Endothelial cell of hepatic sinusoid (primary cell): Measurements from ENCODE around the gene GET3.

Experiments used
- in situ Hi-C: cut with HindIII; loops from 2 replicates; pipeline ENCODE4 v1.10.0; 2017; ENCODE audit warnings: low sequenced_read_pairs

The GET3 gene

GRCh38 chr19:12749938-12750521, 12.7 kb downstream of the GET3 start:
- in situ Hi-C loops = loop anchor here (5.0 kb wide), 1 partner anchor 48 kb away; no protein-coding TSS in a partner anchor

DNA sequence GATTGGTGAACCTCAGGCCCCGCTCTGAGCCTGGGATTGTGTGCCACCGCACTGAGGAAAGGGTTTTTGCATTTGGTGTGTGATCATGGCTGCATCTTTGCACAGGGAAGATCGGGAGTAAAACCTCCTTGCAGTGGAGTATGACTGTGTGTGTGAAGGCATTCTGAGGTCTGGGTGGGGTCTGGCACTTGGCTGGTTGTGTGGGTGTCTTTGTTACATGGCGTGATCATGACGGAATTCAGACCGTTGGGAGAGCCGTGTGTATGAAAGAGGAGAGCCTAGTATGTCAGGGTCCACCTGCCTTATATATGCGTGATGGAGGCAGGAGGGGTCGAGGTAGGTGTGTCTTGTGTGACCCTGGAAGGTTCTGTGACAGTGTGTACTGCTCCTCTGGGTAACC, 13.6 kb downstream of the GET3 start:
- in situ Hi-C loops = loop anchor here (5.0 kb wide), 1 partner anchor 49 kb away; no protein-coding TSS in a partner anchor

GRCh38 chr19:12751635-12752034, 14.3 kb downstream of the GET3 start, which contains the start of gene BEST2:
BEST2 (plus strand) TSS chr19:12751791; CDS start chr19:12752593, 802 bp downstream.
- in situ Hi-C loops = loop anchor here (5.0 kb wide), 1 partner anchor 49 kb away; no protein-coding TSS in a partner anchor

GRCh38 chr19:12752056-12752781, 14.9 kb downstream of the GET3 start:
- in situ Hi-C loops = loop anchor here (5.0 kb wide), 1 partner anchor 50 kb away; no protein-coding TSS in a partner anchor

DNA sequence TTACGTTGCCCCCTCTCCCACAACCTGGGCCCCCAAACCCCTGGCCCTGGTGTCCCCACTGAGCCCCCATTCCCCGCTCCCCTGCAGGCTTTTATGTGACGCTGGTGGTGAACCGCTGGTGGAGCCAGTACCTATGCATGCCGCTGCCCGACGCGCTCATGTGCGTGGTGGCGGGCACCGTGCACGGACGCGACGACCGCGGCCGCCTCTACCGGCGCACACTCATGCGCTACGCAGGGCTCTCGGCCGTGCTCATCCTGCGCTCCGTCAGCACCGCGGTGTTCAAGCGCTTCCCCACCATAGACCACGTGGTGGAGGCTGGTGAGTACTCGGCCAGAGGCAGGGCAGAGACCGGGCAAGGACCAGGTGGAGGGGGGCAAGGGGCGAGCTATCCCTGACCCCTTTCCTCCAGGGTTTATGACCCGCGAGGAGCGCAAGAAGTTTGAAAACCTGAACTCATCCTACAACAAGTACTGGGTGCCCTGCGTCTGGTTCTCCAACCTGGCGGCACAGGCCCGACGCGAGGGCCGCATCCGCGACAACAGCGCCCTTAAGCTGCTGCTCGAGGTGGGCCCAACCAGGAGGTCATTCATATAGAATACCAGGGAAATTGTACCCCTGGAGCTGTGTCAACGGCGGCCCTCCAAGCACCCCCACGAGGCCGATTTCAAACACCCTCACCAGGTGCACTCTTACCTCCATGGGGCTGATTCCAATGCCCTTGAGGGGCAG, 17.3 kb downstream of the GET3 start:
- in situ Hi-C loops = loop anchor here (5.0 kb wide), 1 partner anchor 52 kb away; no protein-coding TSS in a partner anchor

GRCh38 chr19:12756150-12756883, 19.0 kb downstream of the GET3 start:
- in situ Hi-C loops = no loop called here

- in situ Hi-C loops = no loop called here
Measured at GRCh38 chr19:12757544-12758274, 20.4 kb downstream of the GET3 start.

- in situ Hi-C loops = no loop called here
Measured at GRCh38 chr19:12759686-12760085, 22.4 kb downstream of the GET3 start.

DNA sequence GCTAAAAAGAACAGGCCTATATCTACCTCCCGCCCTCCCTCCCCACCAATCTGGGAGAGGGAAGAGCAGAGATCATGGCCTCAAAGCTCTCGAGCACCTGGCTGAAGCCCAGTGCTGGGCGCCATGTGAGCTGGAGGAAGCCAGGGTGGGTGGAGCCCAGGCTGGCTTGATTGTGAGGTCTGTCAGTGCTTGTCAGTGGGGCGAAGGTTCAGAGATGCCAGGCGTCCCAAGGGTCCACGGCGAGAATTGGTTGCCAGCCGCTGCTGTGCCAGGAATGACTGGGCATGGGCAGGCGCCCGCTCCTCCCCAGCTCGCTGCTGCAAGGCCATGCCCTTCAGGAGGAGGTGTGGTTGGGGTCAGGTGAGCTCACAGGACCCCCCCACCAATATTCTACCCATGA, 25.8 kb downstream of the GET3 start:
- in situ Hi-C loops = no loop called here

DNA sequence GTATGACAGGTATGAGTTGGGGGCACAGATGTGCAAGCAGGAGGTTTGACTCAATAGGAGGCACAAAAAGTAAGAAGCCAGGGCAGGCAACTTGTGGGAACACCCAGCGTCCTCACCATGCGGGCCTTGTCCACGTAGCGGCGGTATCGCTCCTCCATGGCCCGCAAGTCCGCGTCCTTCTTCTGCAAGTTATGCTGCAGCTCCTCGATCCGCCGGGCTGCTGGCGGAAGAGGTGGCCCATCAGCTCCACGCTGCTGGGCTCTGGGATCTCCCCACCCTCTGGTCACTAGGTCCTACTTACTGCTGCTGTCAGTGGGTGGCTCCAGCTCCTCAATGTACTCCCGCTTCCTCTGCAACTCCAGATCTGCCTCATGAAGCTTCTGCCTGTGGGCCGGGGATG, 27.4 kb downstream of the GET3 start:
- in situ Hi-C loops = loop anchor here (5.0 kb wide), 2 partner anchors 53 to 83 kb away; no protein-coding TSS in a partner anchor

- in situ Hi-C loops = loop anchor here (5.0 kb wide), 2 partner anchors 51 to 81 kb away; no protein-coding TSS in a partner anchor
Measured at GRCh38 chr19:12766051-12766521, 28.8 kb downstream of the GET3 start.

- in situ Hi-C loops = loop anchor here (5.0 kb wide), 2 partner anchors 50 to 80 kb away; no protein-coding TSS in a partner anchor
Measured at GRCh38 chr19:12767150-12767549, 29.9 kb downstream of the GET3 start.

- in situ Hi-C loops = loop anchor here (5.0 kb wide), 2 partner anchors 50 to 80 kb away; no protein-coding TSS in a partner anchor
Measured at GRCh38 chr19:12767666-12768065, 30.4 kb downstream of the GET3 start.

DNA sequence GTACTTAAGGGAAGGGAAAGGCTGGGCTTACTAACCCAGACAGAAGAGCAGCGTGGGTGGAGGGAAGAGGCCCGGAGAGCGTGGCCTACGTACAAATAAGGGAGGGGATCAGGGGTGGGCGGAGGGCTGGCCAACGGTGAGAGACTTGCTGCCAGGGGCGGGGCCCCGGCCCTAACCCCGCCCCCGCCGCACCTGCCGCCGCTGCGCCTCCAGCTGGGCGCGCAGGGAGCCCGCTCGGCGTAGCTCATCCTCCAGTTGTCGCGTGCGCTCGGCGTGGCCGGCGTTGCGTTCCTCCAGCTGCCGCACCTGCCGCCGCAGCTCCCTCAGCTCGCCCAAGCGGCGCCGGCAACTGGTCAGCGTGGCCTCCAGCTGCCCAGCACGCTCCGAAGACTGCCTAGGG, 32.4 kb downstream of the GET3 start:
- in situ Hi-C loops = loop anchor here (5.0 kb wide), 2 partner anchors 48 to 78 kb away; no protein-coding TSS in a partner anchor

- in situ Hi-C loops = no loop called here
Measured at GRCh38 chr19:12770922-12771321, 33.6 kb downstream of the GET3 start.

- in situ Hi-C loops = no loop called here
Measured at GRCh38 chr19:12772323-12772722, 35.0 kb downstream of the GET3 start.

- in situ Hi-C loops = no loop called here
Measured at GRCh38 chr19:12773571-12773970, 36.3 kb downstream of the GET3 start.

GRCh38 chr19:12774588-12775555, 37.6 kb downstream of the GET3 start, which contains the start of gene HOOK2:
HOOK2 (minus strand) TSS chr19:12775552; CDS start chr19:12775449, 103 bp downstream.
- in situ Hi-C loops = no loop called here
